ENCODE results near the gene SYNE1.

SYNE1 gene

DNA sequence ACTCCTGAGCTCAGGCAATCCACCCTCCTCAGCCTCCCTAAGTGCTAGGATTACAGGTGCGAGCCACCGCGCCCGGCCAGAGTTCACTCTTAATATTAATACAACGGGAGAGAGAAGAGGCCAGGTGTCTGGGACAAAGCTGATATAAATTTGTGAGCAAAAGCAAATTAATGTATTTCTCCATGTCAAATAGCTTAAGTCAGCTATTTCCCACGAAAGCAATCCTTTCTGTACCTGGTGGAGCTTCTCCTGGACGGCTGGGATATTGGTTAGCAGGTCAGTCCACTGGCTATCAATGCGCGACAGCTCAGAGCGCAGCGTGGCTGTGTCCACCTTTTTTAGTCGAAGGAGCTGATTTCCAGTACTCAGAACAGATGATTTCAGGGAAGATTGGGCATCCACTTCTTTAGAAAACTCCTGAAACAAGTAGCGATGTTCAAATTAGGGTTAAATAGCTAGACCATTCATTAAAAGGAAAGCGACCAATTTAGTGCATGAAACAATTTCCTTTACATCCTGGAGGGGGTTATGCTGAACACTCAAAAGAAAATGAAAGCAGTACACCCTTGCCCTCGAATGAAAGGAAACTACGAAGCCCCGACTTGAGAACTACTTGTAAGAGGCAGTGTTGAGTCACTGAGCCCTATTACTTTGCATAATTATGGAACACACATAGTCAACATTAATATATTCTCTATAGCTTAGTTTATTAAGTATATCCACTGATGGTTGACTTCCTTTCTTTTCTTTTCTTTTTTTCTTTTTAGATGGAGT lies 403.4 kb downstream of the SYNE1 start:
- DNase-seq (ENCODE audit: low spot score) = no peak

- no peak for DNase-seq (ENCODE audit: low spot score)
Measured at GRCh38 chr6:152232501-152233151, 404.5 kb downstream of the SYNE1 start.

- DNase-seq (ENCODE audit: low spot score) = no peak
Measured at GRCh38 chr6:152229330-152229729, 407.8 kb downstream of the SYNE1 start.

GRCh38 chr6:152226119-152226518 lies 411.0 kb downstream of the SYNE1 start:
- DNase-seq (ENCODE audit: low spot score) = no peak

GRCh38 chr6:152225241-152225934 lies 411.8 kb downstream of the SYNE1 start:
- no peak for DNase-seq (ENCODE audit: low spot score)

DNA sequence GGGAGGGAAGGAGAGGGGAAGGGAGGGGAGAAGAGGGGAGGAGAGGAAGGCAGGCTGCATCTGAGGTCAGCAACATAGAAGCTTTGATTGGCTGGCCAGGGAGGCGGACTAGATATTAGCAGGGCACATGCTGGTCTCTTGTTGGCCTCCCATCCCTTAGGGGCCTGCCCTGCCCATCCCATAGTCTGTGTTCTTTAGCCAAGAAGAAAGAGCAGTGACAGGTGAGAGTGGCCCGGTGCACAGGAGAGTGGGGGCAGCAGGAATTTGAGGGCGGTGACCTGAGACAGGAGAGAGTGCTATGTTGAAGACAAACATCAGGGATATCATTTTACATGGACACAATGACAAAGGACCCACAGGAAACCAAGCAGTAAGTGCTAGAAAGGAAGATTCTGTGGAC lies 413.5 kb downstream of the SYNE1 start:
- no peak for DNase-seq (ENCODE audit: low spot score)

DNA sequence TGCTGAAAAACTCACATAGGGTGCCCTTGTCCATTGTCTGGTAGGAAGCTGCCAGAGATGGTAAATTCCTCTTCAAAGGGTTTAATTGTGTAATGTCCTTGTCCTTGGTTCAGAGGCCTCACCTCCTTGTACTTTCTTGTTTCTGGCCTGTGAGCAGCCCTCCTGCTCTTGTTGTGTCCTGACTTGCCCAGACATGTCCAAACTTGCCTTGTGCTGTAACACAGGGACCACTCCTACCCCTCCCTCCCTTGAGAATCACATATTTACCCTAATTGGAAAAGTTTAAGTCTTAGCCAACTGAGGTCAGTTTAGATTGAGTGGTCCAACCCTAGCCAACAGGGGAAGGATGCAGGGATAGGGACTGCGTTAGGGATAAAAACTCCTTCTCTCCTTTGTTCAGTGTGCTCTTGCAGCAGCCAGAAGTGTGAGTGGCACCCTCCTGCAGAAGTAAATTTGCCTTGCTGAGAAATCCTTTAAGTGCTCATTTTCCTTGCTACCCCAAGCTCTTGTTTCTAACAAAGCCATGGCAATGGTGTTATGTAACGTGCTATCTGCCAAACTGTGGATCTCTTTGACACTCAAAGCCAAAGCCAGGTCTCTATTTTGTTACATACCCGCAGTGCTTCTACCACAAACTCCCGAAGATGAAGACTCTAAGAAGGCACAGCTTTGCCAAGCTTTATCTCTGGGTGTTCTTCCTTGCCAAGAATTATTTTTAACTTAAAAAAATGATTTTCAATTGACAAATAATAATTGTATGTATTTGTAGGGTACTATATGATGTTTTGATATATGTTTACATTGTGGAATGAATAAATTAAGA lies 415.1 kb downstream of the SYNE1 start:
- no peak for DNase-seq (ENCODE audit: low spot score)

DNA sequence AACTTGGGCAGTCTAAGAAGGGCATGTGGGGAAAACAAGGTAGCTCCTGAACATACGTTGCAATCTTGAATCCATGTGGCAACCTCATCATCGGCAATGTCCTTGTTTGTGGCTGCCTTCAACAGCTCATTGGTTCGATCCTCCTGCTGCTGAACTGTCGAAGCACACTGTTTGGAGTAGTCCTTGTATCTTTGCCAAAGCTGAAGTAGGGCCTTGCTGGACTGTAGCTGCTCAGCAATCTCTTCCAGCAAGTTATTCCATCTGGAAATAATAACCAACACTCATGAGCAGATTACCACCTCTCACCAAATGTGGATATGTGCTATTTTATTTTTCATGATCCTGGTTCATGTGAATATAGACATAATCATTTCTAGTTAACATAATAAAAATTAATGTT lies 416.4 kb downstream of the SYNE1 start:
- DNase-seq (ENCODE audit: low spot score) = no peak

GRCh38 chr6:152218887-152219286 lies 418.3 kb downstream of the SYNE1 start:
- no peak for DNase-seq (ENCODE audit: low spot score)

GRCh38 chr6:152212437-152212836 lies 424.7 kb downstream of the SYNE1 start:
- DNase-seq (ENCODE audit: low spot score) = no peak

DNA sequence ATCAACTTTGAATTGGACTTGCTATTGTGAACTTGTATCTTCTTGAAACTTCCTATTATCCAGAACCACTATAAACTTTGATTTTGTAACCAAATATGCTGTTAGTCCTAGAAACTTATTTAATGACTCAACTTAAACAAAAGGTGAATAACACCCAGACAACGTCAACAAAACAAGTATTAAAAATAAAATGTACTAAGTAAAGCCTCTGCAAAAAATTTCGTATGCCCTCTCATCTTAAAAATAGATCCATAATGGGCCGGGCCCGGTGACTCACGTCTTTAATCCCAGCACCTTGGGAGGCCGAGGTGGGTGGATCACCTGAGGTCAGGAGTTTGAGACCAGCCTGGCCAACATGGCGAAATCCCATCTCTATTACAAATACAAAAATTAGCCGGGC lies 428.0 kb downstream of the SYNE1 start:
- no peak for DNase-seq (ENCODE audit: low spot score)

DNA sequence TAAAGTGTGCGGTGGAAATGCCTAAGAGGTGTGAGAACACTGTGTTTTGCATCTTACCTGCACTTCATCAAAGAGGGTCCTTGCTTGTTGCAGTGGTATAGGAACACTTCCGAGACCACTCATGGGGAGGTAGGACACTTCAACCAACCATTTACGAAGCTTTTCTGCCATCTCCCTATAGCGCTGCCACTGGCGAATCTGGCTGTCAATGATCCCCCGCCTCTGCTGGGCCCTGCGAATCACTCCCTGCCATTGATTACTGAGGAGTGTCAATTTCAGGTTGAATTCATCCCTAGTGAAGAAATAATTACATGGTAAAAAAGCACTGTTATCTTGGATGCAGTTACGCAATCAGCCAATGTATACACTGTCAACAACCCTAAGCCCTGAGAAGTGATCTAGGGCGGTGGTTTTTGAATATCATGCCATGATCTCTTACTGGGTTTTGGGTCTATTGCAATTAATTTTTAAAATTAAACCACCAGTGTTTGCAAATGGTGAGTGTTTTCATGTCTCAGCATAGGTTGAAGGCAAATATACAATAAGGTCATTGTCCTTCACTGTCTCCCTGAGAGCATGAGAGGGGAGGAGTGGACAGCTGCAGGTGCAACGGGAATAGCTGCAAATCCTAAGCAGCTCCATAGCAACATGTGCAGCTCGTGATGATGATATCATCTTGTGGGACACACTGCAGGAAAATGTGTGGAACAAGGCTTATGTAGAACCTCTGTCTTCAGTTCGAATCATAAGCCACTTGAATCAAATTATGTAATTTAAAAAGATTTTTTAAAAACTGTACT lies 429.0 kb downstream of the SYNE1 start:
- DNase-seq (ENCODE audit: low spot score) = no peak

DNA sequence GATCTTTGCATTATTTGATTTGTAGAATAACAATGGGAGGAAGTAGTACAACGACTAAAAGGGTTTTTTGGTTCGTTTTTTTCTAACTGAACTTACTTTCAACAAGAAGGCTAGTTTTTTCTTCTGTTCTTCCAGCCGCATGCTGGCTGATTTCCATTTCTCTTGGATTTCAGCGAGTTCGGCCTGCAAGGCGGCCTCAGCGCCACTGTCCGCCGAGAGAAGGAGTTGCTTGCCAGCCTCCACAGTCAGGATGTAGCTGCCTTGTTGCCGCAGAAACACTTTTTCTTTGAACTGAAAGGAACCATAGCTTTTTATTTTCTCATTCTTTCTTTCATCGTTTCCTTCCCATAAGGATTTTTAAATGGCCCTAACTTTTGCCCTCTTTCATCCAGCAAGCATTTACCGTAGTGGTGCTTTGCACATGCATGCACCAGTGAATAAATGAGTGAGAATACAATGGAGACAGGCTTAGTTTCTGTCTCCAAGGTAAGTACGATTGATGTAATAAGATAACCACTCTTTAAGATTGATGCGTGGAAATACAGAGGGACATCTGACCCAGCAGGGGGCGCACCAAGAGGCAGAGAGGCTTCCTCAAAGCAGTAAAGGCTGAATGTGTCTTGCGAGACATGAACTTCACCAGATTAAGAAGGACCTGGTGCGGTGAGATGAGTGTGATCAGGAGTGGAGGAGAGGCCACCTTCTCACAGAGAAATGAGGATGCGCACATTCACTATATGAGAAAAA lies 430.9 kb downstream of the SYNE1 start:
- DNase-seq (ENCODE audit: low spot score) = peak; percentile 16

GRCh38 chr6:152204591-152204990 lies 432.6 kb downstream of the SYNE1 start:
- no peak for DNase-seq (ENCODE audit: low spot score)

GRCh38 chr6:152201120-152201519 lies 436.0 kb downstream of the SYNE1 start:
- DNase-seq (ENCODE audit: low spot score) = no peak

DNA sequence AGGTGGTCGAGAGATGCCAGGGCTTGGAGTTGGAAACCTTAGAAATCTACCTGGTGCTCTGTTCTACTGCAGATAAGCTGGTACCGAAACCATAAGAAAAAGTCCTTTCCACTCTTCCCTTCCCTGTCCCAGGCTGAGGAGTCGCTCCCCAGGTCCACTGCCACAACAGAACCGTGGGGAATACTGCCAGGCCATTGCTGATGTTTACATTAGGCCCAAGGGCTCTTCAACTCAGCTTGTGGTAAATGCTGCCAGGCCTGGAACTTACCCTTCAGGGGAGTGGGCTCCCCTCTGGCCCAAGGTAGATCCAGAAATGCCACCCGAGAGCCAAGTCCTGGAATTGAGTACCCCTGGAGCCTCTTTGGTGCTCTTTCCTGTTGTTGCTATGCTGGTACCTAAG lies 441.3 kb downstream of the SYNE1 start:
- DNase-seq (ENCODE audit: low spot score) = no peak

DNA sequence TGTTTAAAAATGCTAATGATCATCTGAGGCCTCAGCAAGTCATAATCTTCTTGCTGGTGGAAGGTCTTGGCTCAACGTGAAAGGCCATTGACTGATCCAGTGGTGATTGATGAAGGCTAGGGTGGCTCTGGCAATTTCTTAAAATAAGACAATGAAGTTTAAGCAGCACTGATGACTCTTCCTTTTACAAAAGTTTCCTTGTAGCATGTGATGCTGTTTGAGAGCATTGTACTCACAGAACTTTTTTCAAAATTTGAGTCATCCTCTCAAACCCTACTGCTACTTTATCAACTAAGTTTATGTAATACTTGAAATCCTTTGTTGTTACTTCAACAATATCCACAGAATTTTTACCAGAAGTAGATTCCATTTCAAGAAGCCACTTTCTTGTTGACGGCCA lies 447.4 kb downstream of the SYNE1 start:
- DNase-seq (ENCODE audit: low spot score) = no peak

GRCh38 chr6:152188011-152188410 lies 449.2 kb downstream of the SYNE1 start:
- DNase-seq (ENCODE audit: low spot score) = no peak

DNA sequence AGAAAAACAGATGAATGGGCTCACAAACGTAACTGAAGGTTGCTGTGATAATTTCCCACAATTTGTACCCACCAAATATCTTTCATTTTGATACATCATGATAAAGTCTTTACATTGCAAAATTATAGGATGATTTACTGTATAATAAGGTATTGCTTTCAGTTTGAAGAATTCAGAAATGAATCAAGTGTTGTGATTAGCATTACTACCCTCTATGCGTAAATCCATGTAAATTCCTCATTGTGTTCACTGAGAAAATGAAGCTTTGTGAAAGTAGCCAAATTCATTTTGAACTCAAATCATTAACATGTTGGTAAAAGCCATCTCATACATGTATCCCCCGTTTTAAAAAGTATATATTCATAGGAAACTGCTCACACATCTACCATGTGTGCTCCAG lies 450.3 kb downstream of the SYNE1 start:
- no peak for DNase-seq (ENCODE audit: low spot score)

GRCh38 chr6:152184917-152185574 lies 452.1 kb downstream of the SYNE1 start:
- no peak for DNase-seq (ENCODE audit: low spot score)
